ENCODE data around the gene DERL3. TPM values are rescaled to one million over a fixed set of nuclear protein-coding genes. Genes with fewer than 3 reads are reported as not detected.

DERL3 gene
- total and polyA plus RNA-seq, 7 experiments from 2014 or later, result 1.6 to 16.2 (median 6.5) TPM; not detected in 2

- peak overlapping the region in 3 of 10 donors; percentile 12 to 49 (median 23) for H3K4me3 Mint-ChIP-seq
- intact Hi-C loops (cut with micrococcal nuclease), result loop anchor here (1.0 to 5.0 kb wide), 8 partner anchors 78 to 308 kb away; no protein-coding TSS in a partner anchor
- peaks cover 0 to 4% (median 0%) of the 10 kb centered on the region in 7 donors for H3K4me1 Mint-ChIP-seq
- Histone ChIP-seq H3K27ac (ENCODE audit: low read depth, low read length) (no peak overlapping the region), H3K4me3 (ENCODE audit: low read length) (no peak overlapping the region), H3K36me3 (ENCODE audit: control insufficient read depth in 2 of 3, insufficient read depth in 3 of 3, low read length in 3 of 3) (no peaks in the 10 kb centered on the region), H3K9me3 (ENCODE audit: control insufficient read depth in 2 of 3, low read length in 3 of 3) (no peaks in the 10 kb centered on the region), H3K4me1 (ENCODE audit: control insufficient read depth in 2 of 2, insufficient read depth in 2 of 2, low read length in 2 of 2) (no peaks in the 10 kb centered on the region), H3K27me3 (ENCODE audit: control insufficient read depth in 2 of 2, insufficient read depth in 2 of 2, low read length in 2 of 2) (no peaks in the 10 kb centered on the region)
- CTCF ChIA-PET, result interaction anchor here (0.5 to 2.8 kb wide), 12 partner anchors 9 to 627 kb away, joined by 3 to 21 read pairs (median 4); partner anchors contain the start of genes MIF and SLC2A11
- POLR2A ChIA-PET, result interaction anchor here (1.7 kb wide), 1 partner anchor 8 kb away, joined by 5 read pairs; the partner anchor contains the start of gene SLC2A11
- H3K36me3 Mint-ChIP-seq, result no peaks in the 10 kb centered on the region
- no peak overlapping the region for H3K27ac Mint-ChIP-seq
- peaks cover 0 to 4% (median 0%) of the 10 kb centered on the region in 11 donors for H3K9me3 Mint-ChIP-seq
- peaks cover 0 to 13% (median 0%) of the 10 kb centered on the region in 5 donors for H3K27me3 Mint-ChIP-seq
- peak; percentile 98 for ATAC-seq
- DNase-seq, result peak; percentile 70 to 96 (median 84)
These were observed 10.5 kb upstream of the DERL3 start for GRCh38 chr22:23849009-23850006.

GRCh38 chr22:23847991-23848864, 9.4 kb upstream of the DERL3 start:
- peaks cover 0 to 13% (median 0%) of the 10 kb centered on the region in 5 donors for H3K27me3 Mint-ChIP-seq
- no peaks in the 10 kb centered on the region for H3K36me3 ChIP-seq (ENCODE audit: control insufficient read depth in 2 of 3, insufficient read depth in 3 of 3, low read length in 3 of 3)
- intact Hi-C loops (cut with micrococcal nuclease), result loop anchor here (5.0 kb wide), 5 partner anchors 111 to 306 kb away; no protein-coding TSS in a partner anchor
- no peak overlapping the region for H3K27ac Mint-ChIP-seq
- ChIA-PET POLR2A (interaction anchor here (0.7 to 1.7 kb wide), 2 partner anchors 9 to 443 kb away, joined by 3 to 5 read pairs; partner anchors contain the start of gene SLC2A11), CTCF (interaction anchor here (0.7 to 2.8 kb wide), 8 partner anchors 10 to 622 kb away, joined by 3 to 21 read pairs (median 3); partner anchors contain the start of genes CHCHD10 and SLC2A11)
- peaks cover 0 to 4% (median 0%) of the 10 kb centered on the region in 7 donors for H3K4me1 Mint-ChIP-seq
- H3K4me3 Mint-ChIP-seq, result no peak overlapping the region
- H3K4me1 ChIP-seq (ENCODE audit: control insufficient read depth in 2 of 2, insufficient read depth in 2 of 2, low read length in 2 of 2), result no peaks in the 10 kb centered on the region
- no peaks in the 10 kb centered on the region for H3K27me3 ChIP-seq (ENCODE audit: control insufficient read depth in 2 of 2, insufficient read depth in 2 of 2, low read length in 2 of 2)
- ATAC-seq, result no peak
- H3K9me3 Mint-ChIP-seq, result peaks cover 0 to 4% (median 0%) of the 10 kb centered on the region in 11 donors
- H3K36me3 Mint-ChIP-seq, result no peaks in the 10 kb centered on the region
- H3K4me3 ChIP-seq (ENCODE audit: low read length), result no peak overlapping the region
- no peak for DNase-seq
- H3K9me3 ChIP-seq (ENCODE audit: control insufficient read depth in 2 of 3, low read length in 3 of 3), result no peaks in the 10 kb centered on the region
- no peak overlapping the region for H3K27ac ChIP-seq (ENCODE audit: low read depth, low read length)

GRCh38 chr22:23847310-23847920, 8.6 kb upstream of the DERL3 start:
- no peak overlapping the region for H3K27ac ChIP-seq (ENCODE audit: low read depth, low read length)
- DNase-seq (no peak), ATAC-seq (no peak)
- H3K9me3 ChIP-seq (ENCODE audit: control insufficient read depth in 2 of 3, low read length in 3 of 3), result no peaks in the 10 kb centered on the region
- no peaks in the 10 kb centered on the region for H3K27me3 ChIP-seq (ENCODE audit: control insufficient read depth in 2 of 2, insufficient read depth in 2 of 2, low read length in 2 of 2)
- ChIA-PET CTCF (interaction anchor here (0.7 to 1.4 kb wide), 4 partner anchors 76 to 622 kb away, joined by 3 read pairs; partner anchors contain the start of gene CHCHD10), POLR2A (interaction anchor here (0.7 kb wide), 1 partner anchor 442 kb away, joined by 3 read pairs; no protein-coding TSS in a partner anchor)
- H3K4me1 Mint-ChIP-seq, result peaks cover 0 to 4% (median 0%) of the 10 kb centered on the region in 7 donors
- no peaks in the 10 kb centered on the region for H3K36me3 ChIP-seq (ENCODE audit: control insufficient read depth in 2 of 3, insufficient read depth in 3 of 3, low read length in 3 of 3)
- peaks cover 0 to 4% (median 0%) of the 10 kb centered on the region in 11 donors for H3K9me3 Mint-ChIP-seq
- H3K27ac Mint-ChIP-seq, result no peak overlapping the region
- intact Hi-C loops (cut with micrococcal nuclease), result loop anchor here (5.0 kb wide), 5 partner anchors 110 to 305 kb away; no protein-coding TSS in a partner anchor
- H3K4me3 Mint-ChIP-seq, result no peak overlapping the region
- H3K4me1 ChIP-seq (ENCODE audit: control insufficient read depth in 2 of 2, insufficient read depth in 2 of 2, low read length in 2 of 2), result no peaks in the 10 kb centered on the region
- no peak overlapping the region for H3K4me3 ChIP-seq (ENCODE audit: low read length)
- H3K36me3 Mint-ChIP-seq, result no peaks in the 10 kb centered on the region
- peaks cover 0 to 13% (median 0%) of the 10 kb centered on the region in 5 donors for H3K27me3 Mint-ChIP-seq

- DNase-seq (no peak), ATAC-seq (no peak)
- H3K4me1 ChIP-seq (ENCODE audit: control insufficient read depth in 2 of 2, insufficient read depth in 2 of 2, low read length in 2 of 2), result no peaks in the 10 kb centered on the region
- no peaks in the 10 kb centered on the region for H3K36me3 ChIP-seq (ENCODE audit: control insufficient read depth in 2 of 3, insufficient read depth in 3 of 3, low read length in 3 of 3)
- no peaks in the 10 kb centered on the region for H3K27me3 ChIP-seq (ENCODE audit: control insufficient read depth in 2 of 2, insufficient read depth in 2 of 2, low read length in 2 of 2)
- Mint-ChIP-seq H3K36me3 (no peaks in the 10 kb centered on the region), H3K27ac (no peak overlapping the region), H3K9me3 (peaks cover 0 to 2% (median 0%) of the 10 kb centered on the region in 11 donors), H3K4me1 (peaks cover 0 to 4% (median 0%) of the 10 kb centered on the region in 7 donors), H3K4me3 (no peak overlapping the region), H3K27me3 (peaks cover 0 to 10% (median 0%) of the 10 kb centered on the region in 5 donors)
- ChIA-PET POLR2A (interaction anchor here (0.5 to 1.9 kb wide), 3 partner anchors 11 to 14 kb away, joined by 3 to 10 read pairs (median 3); partner anchors contain the start of gene SLC2A11), CTCF (interaction anchor here (0.5 to 1.4 kb wide), 4 partner anchors 12 to 174 kb away, joined by 3 to 4 read pairs (median 3); no protein-coding TSS in a partner anchor)
- no peak overlapping the region for H3K4me3 ChIP-seq (ENCODE audit: low read length)
- intact Hi-C loops (cut with micrococcal nuclease), result loop anchor here (5.0 kb wide), 5 partner anchors 109 to 304 kb away; no protein-coding TSS in a partner anchor
- no peak overlapping the region for H3K27ac ChIP-seq (ENCODE audit: low read depth, low read length)
- H3K9me3 ChIP-seq (ENCODE audit: control insufficient read depth in 2 of 3, low read length in 3 of 3), result no peaks in the 10 kb centered on the region
These were observed 7.3 kb upstream of the DERL3 start for GRCh38 chr22:23846081-23846469.

- Mint-ChIP-seq H3K36me3 (no peaks in the 10 kb centered on the region), H3K27ac (peak overlapping the region in 1 of 9 donors; percentile 49), H3K4me3 (no peak overlapping the region), H3K9me3 (peaks cover 0 to 2% (median 0%) of the 10 kb centered on the region in 11 donors), H3K4me1 (peaks cover 0 to 4% (median 0%) of the 10 kb centered on the region in 7 donors), H3K27me3 (peaks cover 0 to 6% (median 0%) of the 10 kb centered on the region in 5 donors)
- CTCF ChIA-PET, result interaction anchor here (0.5 to 1.3 kb wide), 2 partner anchors 13 to 20 kb away, joined by 3 to 4 read pairs; no protein-coding TSS in a partner anchor
- no peak for ATAC-seq
- H3K4me3 ChIP-seq (ENCODE audit: low read length), result no peak overlapping the region
- H3K4me1 ChIP-seq (ENCODE audit: control insufficient read depth in 2 of 2, insufficient read depth in 2 of 2, low read length in 2 of 2), result no peaks in the 10 kb centered on the region
- DNase-seq, result no peak
- no peak overlapping the region for H3K27ac ChIP-seq (ENCODE audit: low read depth, low read length)
- POLR2A ChIA-PET, result interaction anchor here (0.5 to 1.9 kb wide), 4 partner anchors 12 to 58 kb away, joined by 3 to 10 read pairs (median 3); partner anchors contain the start of gene SLC2A11
- intact Hi-C loops (cut with micrococcal nuclease), result loop anchor here (5.0 kb wide), 5 partner anchors 108 to 303 kb away; no protein-coding TSS in a partner anchor
- H3K36me3 ChIP-seq (ENCODE audit: control insufficient read depth in 2 of 3, insufficient read depth in 3 of 3, low read length in 3 of 3), result no peaks in the 10 kb centered on the region
- H3K27me3 ChIP-seq (ENCODE audit: control insufficient read depth in 2 of 2, insufficient read depth in 2 of 2, low read length in 2 of 2), result no peaks in the 10 kb centered on the region
- H3K9me3 ChIP-seq (ENCODE audit: control insufficient read depth in 2 of 3, low read length in 3 of 3), result no peaks in the 10 kb centered on the region
These were observed 6.7 kb upstream of the DERL3 start for GRCh38 chr22:23845265-23846080.

All from naive thymus-derived CD4-positive, alpha-beta T cell (primary cell).